Neural cell (in vitro differentiated cells): Measurements from ENCODE around the gene CFL2. TPM values are rescaled to one million over a fixed set of nuclear protein-coding genes. Genes with fewer than 3 reads are reported as not detected.

Source experiments
- H2AFZ ChIP-seq: fragments of 200-600, 300-800 bp; sonication (generic), shearing (Covaris generic); 2 replicates; pipeline ENCODE4 v1.6.0; 2014; ENCODE audit warnings: low read depth, mild to moderate bottlenecking, antibody characterized with exemption, low read length, moderate library complexity
- H3F3A ChIP-seq: fragments of 200-600 bp; shearing (Covaris generic); 2 replicates; pipeline ENCODE4 v1.6.1; 2016; ENCODE audit warnings: mild to moderate bottlenecking, moderate library complexity, mixed read lengths, antibody characterized with exemption, low read length; ENCODE audit not compliant: insufficient read depth, poor library complexity, severe bottlenecking
- H3K27ac ChIP-seq: fragments of 200-600, 300-800 bp; sonication (generic), shearing (Covaris generic); 2 replicates; pipeline ENCODE4 v1.5.1; 2014; ENCODE audit warnings: mild to moderate bottlenecking, low read length, moderate library complexity
- H3K27me3 ChIP-seq: fragments of 300-800, 200-600 bp; sonication (generic), shearing (Covaris generic); 2 replicates; pipeline ENCODE4 v1.6.0; 2014; ENCODE audit warnings: mild to moderate bottlenecking, low read depth, low read length, moderate library complexity; ENCODE audit not compliant: insufficient read depth
- H3K36me3 ChIP-seq: fragments of 300-800, 200-600 bp; sonication (generic), shearing (Covaris generic); 2 replicates; pipeline ENCODE4 v1.5.1; 2014; ENCODE audit warnings: mild to moderate bottlenecking, antibody characterized with exemption, low read length, moderate library complexity; ENCODE audit not compliant: insufficient read depth
- H3K4me2 ChIP-seq: fragments of 300-800, 200-600 bp; sonication (generic), shearing (Covaris generic); 2 replicates; pipeline ENCODE4 v1.6.0; 2014; ENCODE audit warnings: mild to moderate bottlenecking, low read length
- H3K4me3 ChIP-seq: fragments of 300-800, 200-600 bp; sonication (generic), shearing (Covaris generic); 2 replicates; pipeline ENCODE4 v1.5.1; 2014; ENCODE audit warnings: mild to moderate bottlenecking, low read length, moderate library complexity
- H3K79me2 ChIP-seq: fragments of 200-600 bp; shearing (Covaris generic); replicated peaks from 2 replicates; pipeline ENCODE4 v1.6.0; 2014; ENCODE audit warnings: mild to moderate bottlenecking, low read length, moderate library complexity; ENCODE audit not compliant: insufficient read depth
- H3K9ac ChIP-seq: fragments of 300-800, 200-600 bp; sonication (generic), shearing (Covaris generic); 2 replicates; pipeline ENCODE4 v1.6.1; 2016; ENCODE audit warnings: mild to moderate bottlenecking, low read length, mixed read lengths
- H3K9me2 ChIP-seq: fragments of 200-600 bp; shearing (Covaris generic); 2 replicates; pipeline ENCODE4 v1.6.1; 2016; ENCODE audit warnings: mild to moderate bottlenecking, low read length, mixed read lengths; ENCODE audit not compliant: insufficient read depth
- H3K9me3 ChIP-seq: fragments of 200-600, 300-800 bp; sonication (generic), shearing (Covaris generic); 2 replicates; pipeline ENCODE4 v1.6.1; 2016; ENCODE audit warnings: mild to moderate bottlenecking, mixed run types, low read length, moderate library complexity, mixed read lengths
- H4K20me1 ChIP-seq: fragments of 200-600 bp; shearing (Covaris generic); 2 replicates; pipeline ENCODE4 v1.6.1; 2016; ENCODE audit warnings: mild to moderate bottlenecking, mixed run types; ENCODE audit not compliant: insufficient read depth
- EP300 ChIP-seq: fragments of 450-650 bp; conservative IDR thresholded peaks from 2 replicates; pipeline ENCODE4 v1.6.1; 2014; ENCODE audit warnings: antibody characterized with exemption, mild to moderate bottlenecking, moderate library complexity; ENCODE audit not compliant: poor library complexity, severe bottlenecking
- EZH2 ChIP-seq: fragments of 200-600, 300-800 bp; shearing (Covaris generic), sonication (generic); IDR thresholded peaks from 2 replicates; pipeline ENCODE4 v1.6.1; 2014; ENCODE audit warnings: antibody characterized with exemption, low read length, borderline replicate concordance, mild to moderate bottlenecking; ENCODE audit not compliant: insufficient read depth, poor library complexity, severe bottlenecking
- MXI1 ChIP-seq: fragments of 450-650 bp; conservative IDR thresholded peaks from 2 replicates; pipeline ENCODE4 v1.6.1; 2014; ENCODE audit warnings: antibody characterized with exemption, mild to moderate bottlenecking; ENCODE audit not compliant: poor library complexity, severe bottlenecking
- POLR2AphosphoS5 ChIP-seq: IDR thresholded peaks from 2 replicates; pipeline ENCODE4 v1.6.1; 2012
- RAD21 ChIP-seq: fragments of 450-650 bp; conservative IDR thresholded peaks from 2 replicates; pipeline ENCODE4 v1.6.1; 2014; ENCODE audit warnings: antibody characterized with exemption, mild to moderate bottlenecking, moderate library complexity
- SMC3 ChIP-seq: fragments of 450-650 bp; conservative IDR thresholded peaks from 2 replicates; pipeline ENCODE4 v1.6.1; 2014; ENCODE audit warnings: antibody characterized with exemption, mild to moderate bottlenecking, moderate library complexity; ENCODE audit not compliant: poor library complexity
- TAF1 ChIP-seq: IDR thresholded peaks from 2 replicates; pipeline ENCODE4 v1.6.1; 2012; ENCODE audit warnings: low read depth
- polyA plus RNA-seq: library from polyadenylated mRNA; depleted of rRNA; stranded (reverse); fragments of >200 nt; gene quantifications from 2 replicates; pipeline ENCODE4 v1.2.3, GENCODE V29; 2014
- TF ChIP-seq, protein P1 (sequence below): fragments of 450-650 bp; IDR thresholded peaks from 2 replicates; pipeline ENCODE4 v1.5.1; 2014; ENCODE audit warnings: antibody characterized with exemption, mild to moderate bottlenecking, moderate library complexity; ENCODE audit not compliant: poor library complexity, severe bottlenecking
- TF ChIP-seq, protein P2 (sequence below): IDR thresholded peaks from 2 replicates; pipeline ENCODE4 v1.6.1; 2012; ENCODE audit warnings: borderline replicate concordance

CFL2 gene
- polyA plus RNA-seq, 1 donor from 2014 or later = 37.8 TPM

DNA sequence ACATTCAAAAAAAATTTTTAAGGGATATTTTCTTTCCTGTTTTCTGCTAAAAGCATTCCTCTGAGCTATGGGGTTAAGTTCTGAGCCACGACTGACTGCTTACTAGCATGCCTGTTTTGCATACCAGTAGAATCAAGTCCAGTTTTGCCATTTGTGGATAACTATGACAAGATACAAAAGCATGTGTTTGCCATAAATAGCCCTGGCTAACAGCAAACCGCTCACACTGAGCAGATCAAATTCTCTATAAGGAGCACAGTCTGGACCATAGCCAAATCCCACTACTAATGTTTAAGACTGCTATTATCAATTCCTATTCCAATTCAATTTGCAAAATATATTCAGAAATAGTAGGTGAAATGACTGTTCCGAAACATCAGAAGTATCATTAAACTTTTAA lies 3.2 kb downstream of the CFL2 start:
- Histone ChIP-seq H3K9me3 (no peaks in the 10 kb centered on the region), H4K20me1 (no peaks in the 10 kb centered on the region), H3K4me2 (no peak overlapping the region), H3K9me2 (no peaks in the 10 kb centered on the region), H3K27me3 (no peaks in the 10 kb centered on the region), H3F3A (no peaks in the 10 kb centered on the region), H2AFZ (no peak overlapping the region), H3K27ac (no peak overlapping the region), H3K9ac (no peak overlapping the region), H3K4me3 (no peak overlapping the region), H3K36me3 (peaks cover 6% of the 10 kb centered on the region), H3K79me2 (peaks cover 11% of the 10 kb centered on the region)
- no peak for TF ChIP-seq RAD21
- no peak for TF ChIP-seq POLR2AphosphoS5
- no peak for TF ChIP-seq EZH2
- TF ChIP-seq, protein P1, sequence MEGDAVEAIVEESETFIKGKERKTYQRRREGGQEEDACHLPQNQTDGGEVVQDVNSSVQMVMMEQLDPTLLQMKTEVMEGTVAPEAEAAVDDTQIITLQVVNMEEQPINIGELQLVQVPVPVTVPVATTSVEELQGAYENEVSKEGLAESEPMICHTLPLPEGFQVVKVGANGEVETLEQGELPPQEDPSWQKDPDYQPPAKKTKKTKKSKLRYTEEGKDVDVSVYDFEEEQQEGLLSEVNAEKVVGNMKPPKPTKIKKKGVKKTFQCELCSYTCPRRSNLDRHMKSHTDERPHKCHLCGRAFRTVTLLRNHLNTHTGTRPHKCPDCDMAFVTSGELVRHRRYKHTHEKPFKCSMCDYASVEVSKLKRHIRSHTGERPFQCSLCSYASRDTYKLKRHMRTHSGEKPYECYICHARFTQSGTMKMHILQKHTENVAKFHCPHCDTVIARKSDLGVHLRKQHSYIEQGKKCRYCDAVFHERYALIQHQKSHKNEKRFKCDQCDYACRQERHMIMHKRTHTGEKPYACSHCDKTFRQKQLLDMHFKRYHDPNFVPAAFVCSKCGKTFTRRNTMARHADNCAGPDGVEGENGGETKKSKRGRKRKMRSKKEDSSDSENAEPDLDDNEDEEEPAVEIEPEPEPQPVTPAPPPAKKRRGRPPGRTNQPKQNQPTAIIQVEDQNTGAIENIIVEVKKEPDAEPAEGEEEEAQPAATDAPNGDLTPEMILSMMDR = no peak
- TF ChIP-seq, protein P2, sequence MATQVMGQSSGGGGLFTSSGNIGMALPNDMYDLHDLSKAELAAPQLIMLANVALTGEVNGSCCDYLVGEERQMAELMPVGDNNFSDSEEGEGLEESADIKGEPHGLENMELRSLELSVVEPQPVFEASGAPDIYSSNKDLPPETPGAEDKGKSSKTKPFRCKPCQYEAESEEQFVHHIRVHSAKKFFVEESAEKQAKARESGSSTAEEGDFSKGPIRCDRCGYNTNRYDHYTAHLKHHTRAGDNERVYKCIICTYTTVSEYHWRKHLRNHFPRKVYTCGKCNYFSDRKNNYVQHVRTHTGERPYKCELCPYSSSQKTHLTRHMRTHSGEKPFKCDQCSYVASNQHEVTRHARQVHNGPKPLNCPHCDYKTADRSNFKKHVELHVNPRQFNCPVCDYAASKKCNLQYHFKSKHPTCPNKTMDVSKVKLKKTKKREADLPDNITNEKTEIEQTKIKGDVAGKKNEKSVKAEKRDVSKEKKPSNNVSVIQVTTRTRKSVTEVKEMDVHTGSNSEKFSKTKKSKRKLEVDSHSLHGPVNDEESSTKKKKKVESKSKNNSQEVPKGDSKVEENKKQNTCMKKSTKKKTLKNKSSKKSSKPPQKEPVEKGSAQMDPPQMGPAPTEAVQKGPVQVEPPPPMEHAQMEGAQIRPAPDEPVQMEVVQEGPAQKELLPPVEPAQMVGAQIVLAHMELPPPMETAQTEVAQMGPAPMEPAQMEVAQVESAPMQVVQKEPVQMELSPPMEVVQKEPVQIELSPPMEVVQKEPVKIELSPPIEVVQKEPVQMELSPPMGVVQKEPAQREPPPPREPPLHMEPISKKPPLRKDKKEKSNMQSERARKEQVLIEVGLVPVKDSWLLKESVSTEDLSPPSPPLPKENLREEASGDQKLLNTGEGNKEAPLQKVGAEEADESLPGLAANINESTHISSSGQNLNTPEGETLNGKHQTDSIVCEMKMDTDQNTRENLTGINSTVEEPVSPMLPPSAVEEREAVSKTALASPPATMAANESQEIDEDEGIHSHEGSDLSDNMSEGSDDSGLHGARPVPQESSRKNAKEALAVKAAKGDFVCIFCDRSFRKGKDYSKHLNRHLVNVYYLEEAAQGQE = no peak
- no peak for TF ChIP-seq TAF1
- TF ChIP-seq MXI1 = no peak
- TF ChIP-seq SMC3 = no peak
- TF ChIP-seq EP300 = no peak

DNA sequence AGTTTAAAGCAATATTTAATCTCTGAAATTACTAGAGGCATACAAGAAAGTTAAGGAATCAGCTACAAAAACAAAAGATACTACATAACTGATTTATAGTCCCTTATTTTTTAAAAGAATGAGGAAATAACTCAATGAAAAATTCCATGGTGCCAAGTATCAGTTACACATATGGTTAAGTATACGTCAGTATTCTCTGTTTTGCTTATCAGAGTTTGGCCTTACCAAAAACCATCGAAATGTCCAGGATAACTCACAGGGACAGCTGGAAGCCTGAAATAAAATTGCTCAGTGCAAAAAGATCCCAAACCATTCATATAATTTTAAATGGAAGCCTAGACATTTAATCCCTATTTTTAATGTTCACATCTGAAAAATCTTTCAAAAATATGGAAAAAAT lies 3.6 kb downstream of the CFL2 start:
- H3F3A ChIP-seq = no peaks in the 10 kb centered on the region
- H3K4me2 ChIP-seq = no peak overlapping the region
- no peak overlapping the region for H3K4me3 ChIP-seq
- no peaks in the 10 kb centered on the region for H3K27me3 ChIP-seq
- H3K79me2 ChIP-seq = peaks cover 11% of the 10 kb centered on the region
- TF ChIP-seq POLR2AphosphoS5 = no peak
- TF ChIP-seq EP300 = no peak
- TF ChIP-seq, protein P1 = no peak
- TF ChIP-seq SMC3 = no peak
- H3K27ac ChIP-seq = no peak overlapping the region
- no peaks in the 10 kb centered on the region for H4K20me1 ChIP-seq
- H3K9ac ChIP-seq = no peak overlapping the region
- H2AFZ ChIP-seq = no peak overlapping the region
- H3K9me2 ChIP-seq = no peaks in the 10 kb centered on the region
- H3K9me3 ChIP-seq = no peaks in the 10 kb centered on the region
- H3K36me3 ChIP-seq = peaks cover 6% of the 10 kb centered on the region
